EL (cell line): Measurements from ENCODE around the gene PRPF18.

Source experiments
- DNase-seq: peaks from one replicate; pipeline ENCODE4 v3.0.0-alpha.2; 2016

Gene PRPF18

DNA sequence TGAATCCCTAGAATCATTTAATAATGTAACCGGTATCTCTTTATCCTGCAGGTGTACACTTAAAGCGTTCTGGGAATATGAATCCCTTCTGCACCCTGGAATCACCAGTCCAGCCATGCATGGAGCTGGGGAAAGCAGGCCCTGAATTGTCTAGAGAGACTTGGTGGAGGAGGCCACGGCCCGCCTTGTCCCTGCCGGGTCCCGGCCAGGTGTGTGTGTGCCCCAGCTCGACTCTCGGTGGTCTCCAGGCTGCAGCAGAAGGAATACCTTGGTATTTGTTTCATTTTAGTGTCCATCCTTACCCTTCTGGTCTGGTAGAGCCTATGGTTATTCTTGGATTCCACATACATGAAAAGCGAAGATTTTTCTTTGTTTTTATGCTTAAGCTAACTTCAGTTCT, 58.1 kb downstream of the PRPF18 start:
- DNase-seq, result no peak

DNA sequence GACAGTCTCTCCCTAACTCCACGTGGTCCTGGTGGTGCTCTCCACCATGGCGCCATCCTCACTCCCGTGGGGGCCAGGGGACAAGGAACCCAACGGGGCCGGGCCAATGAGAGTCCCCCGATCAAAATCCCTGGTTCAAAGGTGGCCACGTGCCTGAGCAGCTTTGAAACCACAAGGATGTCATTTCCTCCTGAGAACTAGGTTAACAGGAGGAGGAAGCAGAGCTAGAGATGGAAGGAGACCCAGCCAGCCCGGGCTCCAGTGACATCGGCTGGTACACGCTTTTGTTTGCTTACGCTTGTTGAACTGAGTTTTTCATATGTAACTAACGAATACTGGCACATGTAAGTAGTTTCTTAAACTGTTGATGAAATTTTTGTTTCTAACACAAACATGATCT, 61.7 kb downstream of the PRPF18 start:
- DNase-seq, result no peak

DNA sequence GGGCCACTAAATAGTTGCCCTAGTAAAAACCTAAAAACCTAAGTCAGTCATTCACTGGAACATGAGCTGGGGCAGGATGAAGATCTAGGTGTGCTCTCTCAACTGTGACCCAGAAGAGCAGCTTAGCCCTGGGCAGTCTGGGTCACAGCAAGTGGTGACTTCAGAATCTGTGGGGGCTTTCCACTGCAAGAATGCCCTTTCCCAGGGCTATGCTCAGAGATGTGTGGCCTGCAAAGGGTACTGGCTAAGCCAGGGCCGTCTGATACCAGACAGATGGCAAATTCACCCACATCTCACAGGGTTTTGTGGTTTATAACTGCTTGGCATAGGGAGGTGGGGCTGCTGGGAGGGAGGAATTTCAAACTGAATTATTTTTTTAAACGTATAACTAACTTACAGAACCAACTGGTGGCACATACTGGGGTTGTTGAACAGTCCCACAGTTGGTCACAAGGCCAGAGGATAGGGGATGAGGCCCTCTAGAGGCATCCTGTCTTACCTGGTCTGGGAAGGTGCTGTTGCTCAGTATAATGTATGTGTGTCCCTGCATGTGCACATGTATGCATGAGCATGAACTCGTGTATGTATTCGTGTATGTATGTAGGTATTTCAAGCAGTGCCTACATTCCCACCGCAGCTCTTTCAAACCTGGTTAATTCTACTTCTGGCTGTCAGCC, 63.2 kb downstream of the PRPF18 start:
- DNase-seq, result no peak

DNA sequence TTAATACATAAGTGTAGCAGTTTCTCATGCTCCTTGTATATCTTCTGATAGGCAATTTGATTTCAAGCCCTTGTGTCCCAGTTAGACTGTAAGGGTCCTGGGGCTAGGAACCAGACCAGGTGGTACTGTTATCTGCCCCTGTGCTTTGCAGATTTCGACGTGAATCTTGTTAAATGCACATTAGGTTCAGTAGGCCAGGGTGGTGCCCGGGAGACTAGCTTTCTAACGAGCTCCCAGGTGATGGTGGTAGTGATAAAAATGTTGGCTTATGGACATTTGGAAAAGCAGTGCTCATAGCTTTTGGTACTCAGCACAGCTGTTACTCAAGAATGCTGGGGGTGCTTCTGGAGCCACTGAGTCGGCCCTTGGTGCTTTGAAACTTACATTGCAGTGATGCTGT, 64.2 kb downstream of the PRPF18 start:
- DNase-seq, result no peak

DNA sequence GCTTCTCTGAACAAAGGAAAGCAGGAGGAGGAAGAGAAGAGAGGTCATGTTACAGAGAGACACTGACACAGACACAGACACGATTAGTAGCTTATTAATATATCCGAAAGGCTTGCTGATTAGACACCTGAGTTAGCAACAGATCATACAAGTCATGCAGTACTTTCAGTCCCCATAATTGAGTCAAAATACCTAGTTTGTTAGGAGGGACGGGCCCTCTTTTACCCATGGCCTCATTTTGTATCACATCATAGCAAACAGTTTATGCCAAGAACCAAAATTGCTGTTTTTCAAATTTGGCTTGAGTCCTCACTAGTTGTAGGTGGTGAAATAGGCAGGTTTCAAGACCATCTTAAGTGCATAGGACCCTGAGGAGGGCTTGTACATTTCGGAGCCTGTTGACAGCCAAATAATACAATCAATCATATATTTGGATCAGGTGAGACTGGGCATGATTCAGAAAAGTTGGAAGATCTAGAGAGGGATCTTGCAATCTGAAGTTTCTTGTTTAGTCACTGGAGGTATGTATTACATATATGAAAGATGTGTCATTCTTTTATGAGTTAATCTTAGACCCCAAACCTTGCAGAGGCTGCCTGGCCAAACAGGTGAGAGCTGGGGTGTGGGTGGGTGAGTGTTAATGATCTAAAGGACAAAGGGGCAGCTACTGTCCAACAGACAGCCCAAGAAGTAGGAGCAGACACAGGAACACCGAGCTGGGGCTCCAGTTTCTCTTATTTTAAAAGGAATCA, 65.4 kb downstream of the PRPF18 start:
- DNase-seq, result no peak

DNA sequence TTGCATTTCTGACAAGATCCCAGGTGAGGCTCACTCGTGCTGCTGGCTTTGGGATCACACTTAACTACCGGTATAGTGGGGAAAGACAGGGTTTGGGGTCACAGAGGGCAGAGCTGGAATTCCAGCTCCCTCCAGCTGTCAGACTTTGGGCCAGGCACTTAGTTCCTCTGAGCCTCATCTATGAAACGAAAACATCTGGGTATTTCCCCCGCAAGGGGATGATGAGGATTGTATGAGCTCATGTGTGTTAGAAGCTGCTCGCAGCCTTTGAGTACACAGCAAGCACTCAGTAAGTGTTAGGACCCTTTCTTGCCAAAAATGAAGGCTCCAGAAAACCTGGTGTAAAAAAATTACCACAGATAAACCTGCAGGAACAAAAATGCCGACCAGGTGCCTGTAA, 66.1 kb downstream of the PRPF18 start:
- DNase-seq, result no peak

DNA sequence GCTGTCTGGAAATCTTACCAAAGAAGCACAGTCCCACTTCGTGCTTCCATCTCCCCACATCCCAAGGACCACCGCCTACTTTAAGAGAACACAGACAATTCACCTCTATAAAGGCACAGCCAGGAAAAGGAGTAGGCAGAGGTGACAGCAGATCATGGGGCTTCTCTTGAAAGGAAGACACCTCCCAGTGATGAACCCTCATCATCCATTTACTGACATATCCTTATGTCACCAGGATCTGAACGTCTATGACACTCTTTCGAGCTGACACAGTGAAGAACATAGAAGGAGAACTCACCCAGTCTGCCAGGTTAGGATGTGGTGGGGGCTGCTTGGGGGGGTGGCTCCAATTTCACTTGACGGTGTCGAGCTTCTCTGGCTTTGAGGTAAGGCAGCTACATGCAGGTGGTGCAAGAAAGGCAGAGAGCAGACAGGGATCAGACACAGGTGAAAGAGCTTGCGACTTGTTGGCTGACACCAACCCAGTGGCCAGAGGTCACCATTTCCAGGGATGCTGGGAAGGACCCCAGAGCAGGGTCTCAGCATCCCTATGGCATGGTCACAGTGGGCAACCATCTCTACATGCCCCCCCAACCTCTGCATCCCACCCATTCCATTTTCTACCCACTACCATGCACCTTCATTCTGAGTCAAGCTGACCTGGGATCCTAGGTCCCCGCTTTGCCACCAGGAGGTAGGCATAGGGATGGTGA, 67.5 kb downstream of the PRPF18 start:
- no peak for DNase-seq

DNA sequence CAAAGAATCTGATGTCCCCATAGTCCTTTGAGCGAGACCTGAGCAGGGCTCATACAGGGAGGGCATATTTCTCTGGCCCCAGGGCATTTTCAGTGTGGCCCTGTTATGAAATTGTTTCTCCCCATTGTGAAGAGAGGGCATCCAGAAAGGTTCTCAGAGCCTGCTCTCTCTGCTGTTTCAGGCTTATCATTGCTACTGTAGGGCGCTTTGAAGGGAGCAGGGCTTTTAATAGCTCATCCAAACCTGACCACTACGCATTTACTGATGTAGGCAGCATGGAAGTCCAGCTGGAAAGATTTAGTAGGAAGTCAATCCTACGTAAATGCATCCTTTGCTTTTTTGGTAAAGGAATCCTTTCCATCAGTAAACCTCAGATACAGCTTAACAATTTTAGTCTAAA, 68.1 kb downstream of the PRPF18 start:
- no peak for DNase-seq

DNA sequence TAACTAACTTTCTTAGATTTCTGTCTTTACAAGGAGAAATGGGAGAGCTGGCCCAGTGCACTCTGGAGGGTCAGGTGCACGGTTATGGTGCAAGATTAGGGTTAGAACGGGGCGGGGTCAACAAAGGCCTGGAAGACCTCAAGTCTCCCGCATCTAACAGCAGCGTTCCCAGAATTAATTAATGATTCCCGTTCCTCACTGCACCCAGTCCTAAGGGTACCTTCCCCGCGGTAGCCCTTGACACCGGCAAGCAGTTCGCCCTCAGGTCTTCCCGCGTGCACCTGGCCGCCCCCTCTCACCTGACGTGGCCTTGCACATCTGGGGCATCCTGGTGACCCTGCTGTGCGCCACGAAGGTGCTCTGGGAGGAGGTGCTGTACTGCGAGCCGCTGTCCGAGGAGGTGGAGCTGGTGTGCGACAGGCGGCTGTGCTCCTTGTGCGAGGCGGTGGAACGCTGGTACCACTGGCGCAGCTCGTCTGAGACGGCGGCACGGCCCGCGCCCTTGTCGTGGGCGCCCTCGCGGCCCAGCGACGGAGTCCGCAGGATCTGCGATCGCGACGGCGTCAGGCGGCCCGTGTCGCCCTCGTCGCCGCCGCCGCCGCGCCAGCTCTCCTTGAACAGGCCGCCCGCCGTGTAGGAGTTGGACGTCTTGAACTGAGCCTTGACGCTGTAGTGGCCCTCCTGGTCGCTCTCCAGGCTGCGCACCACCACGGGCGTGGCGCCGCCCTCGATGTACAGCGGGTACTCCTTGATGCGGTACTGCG, 69.8 kb downstream of the PRPF18 start:
- DNase-seq, result no peak

DNA sequence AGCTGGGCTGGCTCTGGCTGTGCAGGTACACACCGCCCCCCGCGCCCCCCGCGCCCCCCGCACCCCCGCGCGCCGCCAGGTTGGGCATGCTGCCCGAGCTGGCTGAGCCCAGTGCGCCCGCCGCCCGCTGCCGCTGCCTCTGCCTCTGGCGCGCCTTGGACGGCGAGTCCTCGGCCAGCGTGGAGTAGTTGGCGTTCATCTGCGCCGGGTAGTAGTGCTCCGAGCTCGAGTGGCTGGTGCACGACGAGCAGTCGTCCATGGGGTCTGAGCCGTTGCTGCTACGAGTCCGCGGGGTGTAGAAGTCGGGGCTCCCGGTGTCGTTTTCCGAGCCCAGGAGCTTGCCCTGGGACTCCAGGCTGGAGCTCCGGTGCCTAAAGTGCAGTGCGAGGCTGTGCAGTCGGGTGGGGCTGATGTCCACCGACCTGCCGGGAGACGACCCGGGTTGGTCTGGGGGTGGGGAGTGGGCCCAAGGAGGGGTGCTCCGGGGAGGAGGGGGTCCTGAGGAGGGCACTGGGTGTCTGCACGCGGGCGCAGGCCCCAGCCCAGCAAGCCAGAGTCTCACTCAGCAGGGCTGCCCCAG, 70.4 kb downstream of the PRPF18 start:
- DNase-seq, result no peak

DNA sequence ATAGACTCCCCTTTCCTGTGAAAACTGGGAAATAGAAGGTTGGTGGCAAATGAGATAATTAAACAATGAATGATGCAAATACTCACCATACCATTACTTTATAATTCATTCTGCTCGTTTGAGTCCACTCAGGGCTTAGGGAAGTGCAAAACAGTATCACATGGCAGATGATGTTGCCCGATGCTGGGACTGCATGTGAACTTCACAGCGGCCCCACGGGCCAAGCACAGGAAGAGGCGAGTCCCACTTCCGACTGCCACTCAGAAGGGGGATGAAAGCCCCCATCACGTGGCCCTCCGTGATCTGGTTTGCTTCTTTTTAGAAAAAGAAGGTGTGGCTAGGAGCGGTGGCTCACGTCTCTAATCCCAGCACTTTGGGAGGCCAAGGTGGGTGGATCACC, 71.5 kb downstream of the PRPF18 start:
- no peak for DNase-seq

DNA sequence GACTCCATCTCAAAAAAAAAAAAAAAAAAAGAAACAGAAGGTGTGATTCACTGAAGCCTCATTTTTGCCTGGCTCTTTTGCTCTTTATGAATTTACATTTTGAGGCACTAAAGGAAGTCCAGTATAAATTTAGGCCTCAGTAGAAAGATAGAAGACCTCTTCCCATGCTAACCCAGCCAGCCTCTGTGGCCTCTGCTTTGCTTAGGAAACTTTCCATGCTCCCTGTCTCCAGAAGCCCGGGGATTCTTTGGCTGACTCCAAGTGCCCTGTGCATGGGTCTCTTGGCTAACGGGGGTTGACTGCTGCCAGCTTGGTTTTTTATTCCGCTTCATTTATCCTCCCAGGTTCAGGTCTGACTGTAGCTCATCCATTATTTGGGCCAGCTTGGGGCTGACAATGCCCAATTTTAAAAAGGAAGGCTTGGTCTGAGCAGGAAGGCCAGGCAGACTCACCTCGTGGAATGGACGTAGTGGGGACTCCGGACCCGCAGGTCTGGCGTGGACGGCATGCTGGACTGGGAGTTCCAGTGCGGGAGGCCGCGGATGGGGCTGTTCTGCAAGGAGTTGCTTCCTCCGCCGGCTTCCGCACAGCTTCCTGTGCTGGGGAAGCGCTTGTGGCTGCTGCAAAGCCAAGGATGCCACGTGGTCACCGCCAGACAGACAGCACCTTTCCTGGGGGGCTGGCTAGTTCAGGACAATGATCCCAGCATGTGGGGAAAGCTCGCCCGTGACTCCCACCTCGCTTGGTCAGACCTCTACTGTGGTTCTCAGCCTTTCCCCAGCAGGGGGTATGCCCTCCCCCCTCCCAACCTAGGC, 72.3 kb downstream of the PRPF18 start:
- no peak for DNase-seq

DNA sequence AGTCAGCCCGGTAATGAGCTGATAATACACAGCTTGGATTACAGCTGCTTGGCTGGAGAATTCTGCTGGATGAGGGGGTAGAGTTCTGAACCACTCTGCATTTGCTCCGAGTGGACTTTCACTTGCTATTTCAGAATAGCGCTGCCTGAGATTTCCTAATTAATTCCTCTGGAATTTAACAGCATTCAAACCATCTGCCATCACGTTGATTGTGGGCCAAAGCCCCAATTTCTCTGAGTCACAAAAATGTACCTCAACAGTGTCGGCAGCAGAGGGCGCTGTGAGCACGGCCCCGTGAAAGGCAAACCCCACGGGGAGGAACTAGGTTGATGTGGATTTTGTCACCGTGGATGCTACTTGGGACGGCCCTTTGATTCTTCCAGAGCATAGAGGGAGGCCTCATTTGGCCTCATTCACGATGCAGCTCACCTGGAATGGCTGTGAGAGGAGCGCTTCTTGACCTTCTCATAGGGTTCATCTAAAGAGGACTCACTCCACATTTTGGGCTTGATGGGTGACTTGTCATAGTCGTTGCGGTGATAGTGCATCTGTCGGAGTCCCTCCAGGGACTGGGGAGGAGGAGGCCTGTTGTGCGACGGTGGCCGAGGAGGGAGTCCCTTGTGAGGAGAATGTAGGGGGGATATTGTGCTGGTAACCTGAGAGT, 73.3 kb downstream of the PRPF18 start:
- DNase-seq, result peak; percentile 63

DNA sequence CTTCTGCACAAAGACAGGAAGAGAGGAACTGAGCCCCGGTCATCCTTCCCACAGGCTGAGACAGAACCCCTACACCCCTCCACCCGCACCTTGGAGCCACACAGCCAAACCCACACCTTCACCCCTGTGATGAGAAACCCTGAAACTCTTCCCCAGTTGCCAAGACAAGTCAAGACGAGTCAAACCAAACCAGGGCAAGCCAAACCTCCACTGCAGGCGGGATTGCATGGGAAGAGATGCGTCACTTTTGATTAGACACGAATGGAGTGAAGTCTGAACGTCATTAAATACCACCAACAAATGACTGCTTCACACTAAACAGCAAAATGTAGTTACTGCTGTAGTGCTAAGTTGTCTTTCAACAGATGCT, 73.8 kb downstream of the PRPF18 start:
- no peak for DNase-seq

DNA sequence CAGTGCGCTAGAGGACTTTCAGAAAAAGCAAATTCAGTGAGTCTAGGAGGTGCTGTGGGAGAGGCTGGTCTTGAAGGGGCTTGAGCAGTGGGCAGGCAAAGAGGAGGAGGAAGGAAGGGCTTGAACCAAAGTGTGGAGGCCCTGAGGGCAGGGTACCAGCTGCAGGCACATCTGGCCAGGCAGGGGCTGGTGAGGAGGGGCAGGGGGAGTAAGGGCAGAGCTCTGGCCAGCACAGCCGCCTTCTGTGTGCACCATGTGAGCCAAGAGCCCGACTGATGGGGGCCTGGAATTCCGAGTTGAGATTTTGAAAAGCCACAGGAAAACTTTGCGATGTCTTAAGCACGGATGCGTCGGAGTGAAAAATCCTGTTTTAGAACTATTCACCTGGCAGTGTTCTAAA, 74.5 kb downstream of the PRPF18 start:
- no peak for DNase-seq

DNA sequence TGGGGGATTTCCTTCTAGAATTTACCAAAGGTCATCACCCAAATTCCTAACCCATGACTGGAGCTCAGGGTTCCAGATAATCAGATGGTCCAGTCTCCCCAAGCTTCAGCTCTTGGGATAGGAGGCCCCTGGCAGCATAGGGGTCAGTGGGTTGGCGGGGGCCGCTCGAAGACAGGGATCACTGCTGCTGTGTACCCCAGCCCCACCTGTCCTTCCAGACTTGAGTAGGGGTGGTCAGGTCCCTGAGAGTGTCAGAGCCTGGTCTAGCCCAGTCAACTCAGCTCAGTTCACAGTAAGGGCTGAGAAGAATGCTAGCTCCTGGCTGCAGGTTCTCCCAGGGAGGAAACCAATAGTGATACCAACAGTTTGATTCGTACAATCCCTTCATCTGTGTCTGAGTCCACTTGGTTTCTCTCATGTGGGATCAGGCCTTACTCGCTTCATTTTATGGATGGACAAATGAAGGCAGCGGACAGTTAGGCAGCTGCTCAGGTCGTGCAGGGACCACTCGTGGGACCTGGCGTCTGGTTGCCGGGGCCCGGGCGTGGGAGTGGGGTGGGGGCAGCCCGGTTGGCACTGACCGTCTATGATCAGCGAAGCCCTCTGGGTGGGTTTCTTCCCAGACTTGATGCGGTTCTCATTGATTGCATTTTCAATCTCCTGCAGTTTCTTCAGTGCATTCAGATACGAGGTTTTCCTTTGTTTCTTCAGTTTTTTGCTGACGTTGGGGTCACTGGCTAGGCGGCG, 78.9 kb downstream of the PRPF18 start:
- DNase-seq, result peak; percentile 33

DNA sequence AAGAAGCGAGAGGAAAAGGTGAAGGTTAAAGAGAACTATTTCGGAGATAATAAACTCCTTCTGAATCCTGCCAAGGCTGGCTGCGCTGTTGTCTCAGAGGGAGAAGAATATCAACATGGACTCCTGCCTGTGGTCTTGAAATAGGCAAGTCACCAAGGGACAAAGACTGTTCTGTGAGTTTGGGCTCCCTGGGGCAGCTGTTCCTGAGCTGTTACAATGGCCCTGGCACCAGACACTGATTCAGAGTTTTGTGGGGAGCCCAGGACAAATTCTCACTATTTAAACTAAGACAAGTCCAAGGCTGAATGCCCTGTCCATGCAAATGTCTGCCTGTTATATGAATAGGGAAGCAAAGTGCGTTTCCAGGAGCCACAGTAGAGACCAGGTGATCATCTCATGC, 81.4 kb downstream of the PRPF18 start:
- no peak for DNase-seq

DNA sequence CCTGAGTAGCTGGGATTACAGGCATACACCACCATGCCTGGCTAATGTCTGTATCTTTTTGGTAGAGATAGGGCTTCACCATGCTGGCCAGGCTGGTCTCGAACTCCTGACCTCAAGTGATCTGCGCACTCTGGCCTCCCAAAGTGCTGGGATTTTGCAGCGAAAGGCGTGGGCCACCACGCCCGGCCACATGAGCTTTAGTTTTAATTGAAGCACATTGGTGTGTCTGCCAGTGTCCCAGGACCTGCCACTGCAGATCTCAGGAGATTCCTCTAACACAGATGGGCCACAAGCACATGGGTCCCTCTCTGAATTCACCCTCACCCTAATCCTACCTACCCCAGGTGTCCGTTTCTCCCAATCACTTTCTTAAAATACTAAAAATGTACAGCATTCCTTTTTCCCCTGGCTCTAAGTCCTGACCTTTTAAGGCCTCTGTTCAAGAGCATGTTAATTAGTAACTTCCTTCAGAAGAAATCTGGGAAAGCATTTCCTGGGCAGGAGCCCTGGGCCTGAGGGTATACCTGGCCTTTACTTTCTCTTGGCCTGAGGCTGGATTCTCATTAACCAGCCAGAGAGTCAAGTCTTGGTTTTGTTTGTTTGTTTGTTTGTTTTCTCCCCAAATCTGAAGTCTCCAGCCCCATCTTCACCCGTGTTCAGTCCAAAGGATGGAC, 82.6 kb downstream of the PRPF18 start:
- DNase-seq, result no peak

DNA sequence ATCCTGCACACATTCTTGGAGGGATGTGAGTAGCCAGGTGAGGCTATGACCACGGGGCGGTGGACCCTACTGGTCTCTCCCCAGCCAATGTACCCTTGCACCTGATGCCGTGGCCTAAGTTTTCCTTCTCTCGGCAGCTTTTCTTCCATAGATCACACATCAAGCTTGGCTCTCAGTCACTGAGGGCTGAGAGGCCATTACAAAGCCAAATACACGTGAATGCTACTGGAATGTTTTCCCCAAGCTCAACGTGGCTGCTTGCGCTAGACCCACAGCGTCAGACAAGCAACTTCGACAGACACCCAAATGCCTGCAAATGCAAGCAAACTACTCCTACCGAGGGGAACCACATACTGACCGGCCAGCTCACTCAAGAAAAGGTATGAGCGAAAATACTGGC, 83.1 kb downstream of the PRPF18 start:
- no peak for DNase-seq

DNA sequence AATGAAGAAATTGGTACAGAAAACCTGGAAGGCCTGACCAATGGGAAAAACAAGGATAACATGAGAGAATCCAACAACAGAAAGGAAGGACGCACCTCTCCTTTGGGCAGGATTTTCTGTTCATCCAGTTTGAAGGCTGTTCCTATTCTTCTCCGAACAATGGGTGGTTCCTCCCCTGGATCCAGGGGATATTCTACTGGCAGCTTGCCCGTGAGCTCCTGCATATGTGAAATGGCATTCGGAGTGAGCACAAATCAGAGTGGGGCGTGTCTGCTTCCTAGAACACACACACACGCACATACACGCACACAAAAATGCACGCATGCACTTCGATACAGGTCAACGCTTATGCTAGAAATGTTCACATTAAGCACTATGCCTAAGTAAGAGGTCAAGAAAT, 83.5 kb downstream of the PRPF18 start:
- no peak for DNase-seq
